ENCODE data around the gene EXT2.

- TF ChIP-seq CTCF (IDR thresholded peaks at IDR 0.05) (no peak), MAX (CRISPR knock-in tag; IDR thresholded peaks at IDR 0.05) (no peak), ZNF317 (CRISPR knock-in tag; IDR thresholded peaks at IDR 0.05; ENCODE audit: borderline replicate concordance, low read depth) (no peak), ATF1 (CRISPR knock-in tag; IDR thresholded peaks at IDR 0.05) (no peak), IRF2 (CRISPR knock-in tag; IDR thresholded peaks at IDR 0.05; ENCODE audit: borderline replicate concordance, low read depth) (no peak), TEAD4 (CRISPR knock-in tag; IDR thresholded peaks at IDR 0.05) (no peak), ZNF232 (CRISPR knock-in tag; IDR thresholded peaks at IDR 0.05) (no peak), CBFB (CRISPR knock-in tag; IDR thresholded peaks at IDR 0.05; ENCODE audit: low read depth) (no peak), ATF2 (CRISPR knock-in tag; IDR thresholded peaks at IDR 0.05; ENCODE audit: borderline replicate concordance, low read depth) (no peak)
- TF ChIP-seq, protein P1, sequence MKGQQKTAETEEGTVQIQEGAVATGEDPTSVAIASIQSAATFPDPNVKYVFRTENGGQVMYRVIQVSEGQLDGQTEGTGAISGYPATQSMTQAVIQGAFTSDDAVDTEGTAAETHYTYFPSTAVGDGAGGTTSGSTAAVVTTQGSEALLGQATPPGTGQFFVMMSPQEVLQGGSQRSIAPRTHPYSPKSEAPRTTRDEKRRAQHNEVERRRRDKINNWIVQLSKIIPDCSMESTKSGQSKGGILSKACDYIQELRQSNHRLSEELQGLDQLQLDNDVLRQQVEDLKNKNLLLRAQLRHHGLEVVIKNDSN (CRISPR knock-in tag; IDR thresholded peaks at IDR 0.05): no peak
Measured at GRCh38 chr11:44255406-44256071, 160.1 kb downstream of the EXT2 start.

Data from WTC11 (cell line).